Measurements from ENCODE around the gene KRTAP21-1. TPM values are rescaled to one million over a fixed set of nuclear protein-coding genes. Genes with fewer than 3 reads are reported as not detected.

The KRTAP21-1 gene
- total RNA-seq, 6 experiments from 2014 or later, result not detected

- no peak for DNase-seq
- H3K27ac Mint-ChIP-seq, result no peak overlapping the region
- no peak for TF ChIP-seq CTCF (IDR thresholded peaks at IDR 0.05)
- no peaks in the 10 kb centered on the region; the same call in 1 of the 2 replicates for H3K36me3 Mint-ChIP-seq (ENCODE audit: low read depth)
- no peaks in the 10 kb centered on the region for H3K27me3 Mint-ChIP-seq (ENCODE audit: insufficient read depth)
- no peak overlapping the region for H3K4me3 Mint-ChIP-seq
- H3K9me3 Mint-ChIP-seq, result peaks cover 51% of the 10 kb centered on the region
- no peaks in the 10 kb centered on the region for H3K4me1 Mint-ChIP-seq (ENCODE audit: low read depth)
These were observed 41.5 kb downstream of the KRTAP21-1 start for GRCh38 chr21:30713766-30714165.

GRCh38 chr21:30710499-30710898, 44.7 kb downstream of the KRTAP21-1 start:
- H3K36me3 Mint-ChIP-seq (ENCODE audit: low read depth), result no peaks in the 10 kb centered on the region; the same call in 1 of the 2 replicates
- no peaks in the 10 kb centered on the region for H3K4me1 Mint-ChIP-seq (ENCODE audit: low read depth)
- H3K27ac Mint-ChIP-seq, result no peak overlapping the region
- TF ChIP-seq CTCF (IDR thresholded peaks at IDR 0.05), result no peak
- H3K27me3 Mint-ChIP-seq (ENCODE audit: insufficient read depth), result no peaks in the 10 kb centered on the region
- no peak for DNase-seq
- peaks cover 58% of the 10 kb centered on the region for H3K9me3 Mint-ChIP-seq
- H3K4me3 Mint-ChIP-seq, result no peak overlapping the region

- H3K4me1 Mint-ChIP-seq (ENCODE audit: low read depth), result no peaks in the 10 kb centered on the region
- no peaks in the 10 kb centered on the region for H3K27me3 Mint-ChIP-seq (ENCODE audit: insufficient read depth)
- TF ChIP-seq CTCF (IDR thresholded peaks at IDR 0.05), result no peak
- peaks cover 59% of the 10 kb centered on the region for H3K9me3 Mint-ChIP-seq
- DNase-seq, result no peak
- H3K36me3 Mint-ChIP-seq (ENCODE audit: low read depth), result no peaks in the 10 kb centered on the region
- H3K4me3 Mint-ChIP-seq, result no peak overlapping the region
- H3K27ac Mint-ChIP-seq, result no peak overlapping the region
These were observed 47.8 kb downstream of the KRTAP21-1 start for GRCh38 chr21:30707409-30707808.

Other genes starting within 250 kb of the KRTAP21-1 start
- not detected for gene KRTAP19-6, start 213.6 kb downstream of the KRTAP21-1 start, total RNA-seq (2021; fragmentation: NEBNext Ultra II Directional; extraction: Animal tissue kit (Norgen Biotek cat#: 25700))
- not detected for gene KRTAP19-7, start 194.1 kb downstream of the KRTAP21-1 start, total RNA-seq (2021; fragmentation: NEBNext Ultra II Directional; extraction: Animal tissue kit (Norgen Biotek cat#: 25700))
- not detected for gene KRTAP22-2, start 165.0 kb downstream of the KRTAP21-1 start, total RNA-seq (2021; fragmentation: NEBNext Ultra II Directional; extraction: Animal tissue kit (Norgen Biotek cat#: 25700))
- gene KRTAP6-3, start 163.0 kb downstream of the KRTAP21-1 start, total RNA-seq (2021; fragmentation: NEBNext Ultra II Directional; extraction: Animal tissue kit (Norgen Biotek cat#: 25700)), result not detected
- not detected for gene KRTAP6-2, start 156.5 kb downstream of the KRTAP21-1 start, total RNA-seq (2021; fragmentation: NEBNext Ultra II Directional; extraction: Animal tissue kit (Norgen Biotek cat#: 25700))
- not detected for gene KRTAP22-1, start 154.3 kb downstream of the KRTAP21-1 start, total RNA-seq (2021; fragmentation: NEBNext Ultra II Directional; extraction: Animal tissue kit (Norgen Biotek cat#: 25700))
- gene KRTAP6-1, start 141.5 kb downstream of the KRTAP21-1 start, total RNA-seq (2021; fragmentation: NEBNext Ultra II Directional; extraction: Animal tissue kit (Norgen Biotek cat#: 25700)), result not detected
- gene KRTAP20-1, start 139.0 kb downstream of the KRTAP21-1 start, total RNA-seq (2021; fragmentation: NEBNext Ultra II Directional; extraction: Animal tissue kit (Norgen Biotek cat#: 25700)), result not detected
- gene KRTAP20-4, start 134.8 kb downstream of the KRTAP21-1 start, total RNA-seq (2021; fragmentation: NEBNext Ultra II Directional; extraction: Animal tissue kit (Norgen Biotek cat#: 25700)), result not detected
- gene KRTAP20-2, start 120.2 kb downstream of the KRTAP21-1 start, total RNA-seq (2021; fragmentation: NEBNext Ultra II Directional; extraction: Animal tissue kit (Norgen Biotek cat#: 25700)), result not detected
- gene KRTAP20-3, start 112.6 kb downstream of the KRTAP21-1 start, total RNA-seq (2021; fragmentation: NEBNext Ultra II Directional; extraction: Animal tissue kit (Norgen Biotek cat#: 25700)), result not detected
- gene KRTAP21-3, start 36.7 kb downstream of the KRTAP21-1 start, total RNA-seq (2021; fragmentation: NEBNext Ultra II Directional; extraction: Animal tissue kit (Norgen Biotek cat#: 25700)), result not detected
- gene KRTAP21-2, start 8.2 kb downstream of the KRTAP21-1 start, total RNA-seq (2021; fragmentation: NEBNext Ultra II Directional; extraction: Animal tissue kit (Norgen Biotek cat#: 25700)), result not detected
- gene KRTAP8-1, start 57.8 kb upstream of the KRTAP21-1 start, total RNA-seq (2021; fragmentation: NEBNext Ultra II Directional; extraction: Animal tissue kit (Norgen Biotek cat#: 25700)), result not detected
- not detected for gene KRTAP7-1, start 74.3 kb upstream of the KRTAP21-1 start, total RNA-seq (2021; fragmentation: NEBNext Ultra II Directional; extraction: Animal tissue kit (Norgen Biotek cat#: 25700))
- gene KRTAP11-1, start 126.2 kb upstream of the KRTAP21-1 start, total RNA-seq (2021; fragmentation: NEBNext Ultra II Directional; extraction: Animal tissue kit (Norgen Biotek cat#: 25700)), result not detected

Measured in HFFc6 (cell line).